ENCODE measurements around the gene IMP4.

Gene IMP4

GRCh38 chr2:130380096-130380934, 37.6 kb downstream of the IMP4 start:
- peaks cover 38 to 48% of the 10 kb centered on the region in 2 donors for H3K4me1 Mint-ChIP-seq (ENCODE audit: low read depth in 2 of 2)

GRCh38 chr2:130381145-130381544, 38.4 kb downstream of the IMP4 start:
- H3K4me1 Mint-ChIP-seq (ENCODE audit: low read depth in 2 of 2) = peaks cover 32 to 41% of the 10 kb centered on the region in 2 donors
- H3K4me3 Mint-ChIP-seq = no peak overlapping the region
- H3K9me3 Mint-ChIP-seq = no peaks in the 10 kb centered on the region
- DNase-seq (no peak), ATAC-seq (replicated peaks) (no peak)
- H3K27me3 Mint-ChIP-seq = no peaks in the 10 kb centered on the region
- peaks cover 5% of the 10 kb centered on the region for H3K36me3 Mint-ChIP-seq (ENCODE audit: insufficient read depth)
- H3K27ac Mint-ChIP-seq = peak overlapping the region in 1 of 2 donors; percentile 3

More at GRCh38 chr2:130380096-130380934, 37.6 kb downstream of the IMP4 start:
- no peaks in the 10 kb centered on the region for H3K9me3 Mint-ChIP-seq
- no peak overlapping the region for H3K4me3 Mint-ChIP-seq
- no peak for DNase-seq
- ATAC-seq (replicated peaks) = no peak
- H3K27me3 Mint-ChIP-seq = no peaks in the 10 kb centered on the region
- H3K27ac Mint-ChIP-seq = peak overlapping the region; percentile 3 to 92
- peaks cover 10% of the 10 kb centered on the region for H3K36me3 Mint-ChIP-seq (ENCODE audit: insufficient read depth)

GRCh38 chr2:130381619-130382018, 38.9 kb downstream of the IMP4 start:
- Mint-ChIP-seq H3K27me3 (no peaks in the 10 kb centered on the region), H3K9me3 (no peaks in the 10 kb centered on the region), H3K4me3 (no peak overlapping the region), H3K27ac (peak overlapping the region; percentile 3 to 82), H3K4me1 (ENCODE audit: low read depth in 2 of 2) (peaks cover 27 to 36% of the 10 kb centered on the region in 2 donors), H3K36me3 (ENCODE audit: insufficient read depth) (peaks cover 5% of the 10 kb centered on the region)
- DNase-seq (no peak), ATAC-seq (replicated peaks) (no peak)

- Mint-ChIP-seq H3K36me3 (ENCODE audit: insufficient read depth) (peaks cover 5% of the 10 kb centered on the region), H3K27ac (peak overlapping the region in 1 of 2 donors; percentile 82), H3K27me3 (no peaks in the 10 kb centered on the region), H3K4me3 (no peak overlapping the region), H3K4me1 (ENCODE audit: low read depth in 2 of 2) (peaks cover 23 to 30% of the 10 kb centered on the region in 2 donors), H3K9me3 (no peaks in the 10 kb centered on the region)
- DNase-seq (no peak), ATAC-seq (replicated peaks) (no peak)
Measured at GRCh38 chr2:130382313-130382917, 39.7 kb downstream of the IMP4 start.

GRCh38 chr2:130385709-130386108, 43.0 kb downstream of the IMP4 start:
- peaks cover 6 to 11% of the 10 kb centered on the region in 2 donors for H3K4me1 Mint-ChIP-seq (ENCODE audit: low read depth in 2 of 2)
- H3K9me3 Mint-ChIP-seq = no peaks in the 10 kb centered on the region
- H3K27me3 Mint-ChIP-seq = no peaks in the 10 kb centered on the region
- peaks cover 8% of the 10 kb centered on the region for H3K36me3 Mint-ChIP-seq (ENCODE audit: insufficient read depth)
- DNase-seq (no peak), ATAC-seq (replicated peaks) (no peak)
- no peak overlapping the region for H3K4me3 Mint-ChIP-seq
- no peak overlapping the region for H3K27ac Mint-ChIP-seq

GRCh38 chr2:130387071-130387400, 44.3 kb downstream of the IMP4 start:
- H3K36me3 Mint-ChIP-seq (ENCODE audit: insufficient read depth) = peaks cover 8% of the 10 kb centered on the region
- H3K27me3 Mint-ChIP-seq = no peaks in the 10 kb centered on the region
- no peak overlapping the region for H3K4me3 Mint-ChIP-seq
- DNase-seq (no peak), ATAC-seq (replicated peaks) (no peak)
- no peak overlapping the region for H3K27ac Mint-ChIP-seq
- no peaks in the 10 kb centered on the region for H3K9me3 Mint-ChIP-seq
- peaks cover 9 to 20% of the 10 kb centered on the region in 2 donors for H3K4me1 Mint-ChIP-seq (ENCODE audit: low read depth in 2 of 2)

- ATAC-seq (replicated peaks) (no peak), DNase-seq (no peak)
- Mint-ChIP-seq H3K4me1 (ENCODE audit: low read depth in 2 of 2) (peaks cover 9 to 14% of the 10 kb centered on the region in 2 donors), H3K36me3 (ENCODE audit: insufficient read depth) (peaks cover 3% of the 10 kb centered on the region), H3K27ac (no peak overlapping the region), H3K9me3 (no peaks in the 10 kb centered on the region), H3K27me3 (no peaks in the 10 kb centered on the region), H3K4me3 (no peak overlapping the region)
Measured at GRCh38 chr2:130387804-130388203, 45.1 kb downstream of the IMP4 start.

- ATAC-seq (replicated peaks) = no peak
- DNase-seq = no peak
- Mint-ChIP-seq H3K9me3 (no peaks in the 10 kb centered on the region), H3K36me3 (ENCODE audit: insufficient read depth) (peaks cover 3% of the 10 kb centered on the region), H3K27ac (peak overlapping the region in 1 of 2 donors; percentile 1), H3K27me3 (no peaks in the 10 kb centered on the region), H3K4me3 (no peak overlapping the region), H3K4me1 (ENCODE audit: low read depth in 2 of 2) (peaks cover 9 to 10% of the 10 kb centered on the region in 2 donors)
Measured at GRCh38 chr2:130388221-130388907, 45.7 kb downstream of the IMP4 start.

GRCh38 chr2:130389358-130389757, 46.7 kb downstream of the IMP4 start:
- Mint-ChIP-seq H3K9me3 (no peaks in the 10 kb centered on the region), H3K36me3 (ENCODE audit: insufficient read depth) (peaks cover 3% of the 10 kb centered on the region), H3K4me3 (no peak overlapping the region), H3K27ac (no peak overlapping the region), H3K4me1 (ENCODE audit: low read depth in 2 of 2) (peaks cover 9 to 10% of the 10 kb centered on the region in 2 donors), H3K27me3 (no peaks in the 10 kb centered on the region)
- ATAC-seq (replicated peaks) (no peak), DNase-seq (no peak)

- ATAC-seq (replicated peaks) (no peak), DNase-seq (no peak)
- Mint-ChIP-seq H3K27ac (no peak overlapping the region), H3K36me3 (ENCODE audit: insufficient read depth) (peaks cover 3% of the 10 kb centered on the region), H3K4me3 (no peak overlapping the region), H3K27me3 (no peaks in the 10 kb centered on the region), H3K9me3 (no peaks in the 10 kb centered on the region), H3K4me1 (ENCODE audit: low read depth in 2 of 2) (peaks cover 9 to 10% of the 10 kb centered on the region in 2 donors)
Measured at GRCh38 chr2:130389783-130390182, 47.1 kb downstream of the IMP4 start.

GRCh38 chr2:130390460-130391057, 47.9 kb downstream of the IMP4 start:
- H3K27ac Mint-ChIP-seq = peak overlapping the region; percentile 30 to 35
- peak overlapping the region; percentile 70 to 76 for H3K4me3 Mint-ChIP-seq
- peaks cover 9 to 10% of the 10 kb centered on the region in 2 donors for H3K4me1 Mint-ChIP-seq (ENCODE audit: low read depth in 2 of 2)
- no peaks in the 10 kb centered on the region for H3K9me3 Mint-ChIP-seq
- ATAC-seq (replicated peaks) (peak; percentile 3), DNase-seq (no peak)
- H3K27me3 Mint-ChIP-seq = no peaks in the 10 kb centered on the region
- H3K36me3 Mint-ChIP-seq (ENCODE audit: insufficient read depth) = peaks cover 3% of the 10 kb centered on the region

- Mint-ChIP-seq H3K27ac (peak overlapping the region; percentile 30 to 35), H3K9me3 (no peaks in the 10 kb centered on the region), H3K27me3 (no peaks in the 10 kb centered on the region), H3K36me3 (ENCODE audit: insufficient read depth) (peaks cover 3% of the 10 kb centered on the region), H3K4me1 (ENCODE audit: low read depth in 2 of 2) (peaks cover 7 to 10% of the 10 kb centered on the region in 2 donors), H3K4me3 (peak overlapping the region; percentile 70 to 76)
- peak; percentile 30 to 47 (median 39) for DNase-seq
- ATAC-seq (replicated peaks) = peak; percentile 96
Measured at GRCh38 chr2:130391058-130391871, 48.6 kb downstream of the IMP4 start.

Measured in effector memory CD8-positive, alpha-beta T cell (primary cell).